HTERT RPE-1 (cell line): ENCODE data around the gene GGA3.
"Not testable (repeated sequence)": the region's sequence is repeated elsewhere in the genome, so short reads cannot be mapped to it uniquely, and the experiment has no call there.

ENCODE experiments used
- in situ Hi-C: fragments of 300-500 bp; cut with MboI; formaldehyde crosslinking; loops from 4 replicates; pipeline ENCODE4 v1.14.3; 2020; ENCODE audit warnings: low sequenced_read_pairs

The GGA3 gene

DNA sequence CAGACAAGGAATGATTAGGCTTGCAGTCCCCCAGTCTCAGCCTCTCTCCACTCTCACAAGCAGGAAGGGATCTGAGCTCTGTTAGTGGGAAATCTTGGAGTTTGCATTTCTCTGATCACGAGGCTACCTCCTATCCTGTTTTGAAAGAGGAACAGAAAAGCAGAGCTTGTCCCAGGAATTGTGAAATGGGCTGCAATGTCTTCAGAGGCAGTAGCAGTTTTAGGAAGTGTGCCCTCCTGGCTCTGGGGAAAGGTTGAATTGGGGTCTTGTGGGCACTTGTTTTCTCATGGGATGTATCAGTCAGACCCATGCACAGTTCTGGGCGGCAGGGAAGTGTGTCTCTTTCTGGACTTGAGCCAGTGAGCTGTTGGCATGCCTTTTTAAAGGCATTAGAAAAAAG is 33.1 kb downstream of the GGA3 start:
- in situ Hi-C loops = no loop called here

DNA sequence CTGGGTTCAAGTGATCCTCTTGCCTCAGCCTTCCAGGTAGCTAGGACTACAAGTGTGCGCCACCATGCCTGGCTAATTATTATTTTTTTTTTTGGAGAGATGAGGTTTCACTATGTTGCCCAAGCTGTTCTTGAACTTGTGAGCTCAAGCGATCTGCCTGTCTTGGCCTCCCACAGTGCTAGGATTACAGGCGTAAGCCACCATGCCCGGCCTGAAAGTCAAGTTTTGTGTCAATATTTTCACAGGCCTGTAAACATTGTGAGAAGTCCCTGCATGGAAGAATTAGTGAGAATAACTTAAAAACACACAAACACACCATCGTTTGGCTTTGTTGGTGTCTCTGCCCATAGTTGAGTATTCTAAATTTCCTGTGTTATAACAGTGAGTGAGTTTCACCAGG is 33.7 kb downstream of the GGA3 start:
- in situ Hi-C loops = no loop called here

DNA sequence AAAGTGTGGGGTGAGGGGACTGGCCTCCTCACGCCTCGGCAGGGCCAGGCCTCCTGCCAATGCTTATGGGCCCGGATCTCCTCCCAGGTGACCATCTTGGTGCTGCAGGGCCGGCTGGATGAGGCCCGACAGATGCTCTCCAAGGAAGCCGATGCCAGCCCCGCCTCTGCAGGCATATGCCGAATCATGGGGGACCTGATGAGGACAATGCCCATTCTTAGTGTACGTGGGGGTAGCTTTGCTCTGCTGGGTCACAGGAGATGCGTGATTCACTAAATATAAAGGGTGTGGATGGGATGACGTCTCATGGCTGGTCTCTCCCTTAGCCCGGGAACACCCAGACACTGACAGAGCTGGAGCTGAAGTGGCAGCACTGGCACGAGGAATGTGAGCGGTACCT is 36.4 kb downstream of the GGA3 start:
- in situ Hi-C loops = no loop called here

DNA sequence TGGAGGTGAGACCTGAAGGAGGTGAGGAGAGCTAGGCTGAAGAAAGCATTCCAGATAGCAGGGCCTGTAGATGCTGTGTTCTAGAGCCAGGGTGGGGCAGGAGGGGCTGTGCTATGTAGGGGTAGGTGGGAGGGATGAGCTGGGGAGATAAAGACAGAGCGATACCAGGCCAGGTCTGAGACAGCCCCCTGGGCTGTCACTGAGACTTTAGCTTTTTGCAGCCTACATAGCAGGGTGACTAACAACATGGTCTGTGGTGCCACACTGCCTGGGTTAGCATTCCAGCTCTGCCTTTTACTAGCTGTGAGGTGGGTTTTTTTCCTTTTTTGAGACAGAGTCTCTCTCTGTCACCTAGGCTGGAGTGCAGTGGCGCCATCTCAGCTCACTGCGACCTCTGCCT is 41.6 kb downstream of the GGA3 start:
- in situ Hi-C loops = no loop called here

DNA sequence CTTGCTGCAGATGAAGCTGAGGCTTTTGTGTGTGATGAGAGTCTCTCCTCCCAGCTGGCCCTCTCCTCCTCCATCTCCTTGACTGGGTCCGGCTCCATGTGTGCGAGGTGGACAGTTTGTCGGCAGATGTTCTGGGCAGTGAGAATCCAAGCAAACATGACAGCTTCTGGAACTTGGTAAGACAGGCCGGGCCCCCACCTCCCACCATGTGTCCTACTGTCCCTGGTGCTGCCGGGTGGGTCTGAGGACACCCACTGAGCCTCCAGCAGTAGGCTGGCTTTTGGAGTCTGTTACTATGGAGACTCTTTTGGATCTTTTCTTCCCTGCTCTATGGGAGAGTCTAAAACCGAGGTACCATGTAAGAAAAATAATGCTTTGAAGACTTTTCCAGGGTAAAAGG is 43.3 kb downstream of the GGA3 start:
- in situ Hi-C loops = no loop called here

DNA sequence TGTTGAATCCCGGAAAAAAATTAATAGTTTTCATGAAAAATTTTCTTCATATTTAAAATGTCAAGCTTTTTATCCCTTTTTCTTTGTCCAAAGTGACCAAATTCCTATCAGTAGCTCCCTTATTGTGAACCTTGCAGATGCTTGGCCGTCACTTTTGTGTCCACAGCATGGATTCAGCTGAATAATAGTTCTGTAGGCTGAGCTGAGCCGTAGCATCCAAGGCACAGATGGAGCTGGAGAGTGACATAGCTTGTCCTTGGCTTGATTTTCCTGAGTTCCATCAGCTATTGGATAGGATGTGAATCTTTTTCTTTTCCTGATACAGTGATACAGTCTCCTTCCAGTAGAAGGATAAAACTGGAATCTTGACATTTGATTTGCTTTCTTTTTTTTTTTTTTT is 52.3 kb downstream of the GGA3 start:
- in situ Hi-C loops = no loop called here

DNA sequence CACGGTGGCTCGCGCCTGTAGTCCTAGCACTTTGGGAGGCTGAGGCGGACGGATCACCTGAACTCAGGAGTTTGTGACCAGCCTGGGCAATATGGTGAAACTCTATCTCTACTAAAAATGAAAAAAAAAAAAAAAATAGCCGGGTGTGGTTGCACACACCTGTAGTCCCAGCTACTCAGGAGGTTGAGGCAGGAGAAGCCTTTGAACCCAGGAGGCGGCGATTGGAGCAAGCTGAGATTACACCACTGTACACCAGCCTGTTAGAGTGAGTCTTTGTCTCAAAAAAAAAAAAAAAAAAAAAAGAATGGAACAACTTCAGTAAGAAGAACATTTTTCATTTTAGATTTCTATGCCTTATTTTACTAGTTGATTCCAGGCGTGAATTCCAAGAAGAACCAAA is 53.2 kb downstream of the GGA3 start:
- in situ Hi-C loops = no loop called here

DNA sequence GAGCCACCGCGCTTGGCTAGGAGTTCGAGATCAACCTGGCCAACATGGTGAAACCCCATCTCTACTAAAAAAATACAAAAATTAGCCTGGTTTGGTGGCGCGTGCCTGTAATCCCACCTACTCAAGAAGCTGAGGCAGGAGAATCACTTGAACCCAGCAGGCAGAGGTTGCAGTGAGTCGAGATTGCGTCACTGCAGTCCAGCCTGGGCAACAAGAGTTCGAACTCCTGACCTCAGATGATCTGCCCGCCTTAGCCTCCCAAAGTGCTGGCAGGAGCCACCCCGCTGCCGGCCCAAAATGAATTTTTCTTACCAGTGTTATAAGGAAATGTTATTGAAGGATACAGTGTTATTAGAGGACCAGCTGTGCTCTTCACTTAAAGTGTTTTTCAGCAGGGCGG is 53.6 kb downstream of the GGA3 start:
- in situ Hi-C loops = no loop called here

DNA sequence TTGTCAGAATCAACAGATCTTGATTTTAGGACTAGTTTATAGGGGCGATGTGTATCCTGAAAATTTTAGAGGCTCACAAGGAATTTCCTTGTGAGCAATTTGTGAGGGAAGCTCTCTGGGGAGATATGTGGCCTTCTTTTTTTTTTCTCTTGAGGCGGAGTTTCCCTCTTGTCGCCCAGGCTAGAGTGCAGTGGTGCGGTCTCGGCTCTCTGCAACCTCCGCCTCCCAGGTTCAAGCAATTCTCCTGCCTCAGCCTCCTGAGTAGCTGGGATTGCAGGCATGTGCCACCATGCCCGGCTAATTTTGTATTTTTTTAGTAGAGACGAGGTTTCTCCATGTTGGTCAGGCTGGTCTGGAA is 54.4 kb downstream of the GGA3 start:
- in situ Hi-C loops = not testable (repeated sequence)

DNA sequence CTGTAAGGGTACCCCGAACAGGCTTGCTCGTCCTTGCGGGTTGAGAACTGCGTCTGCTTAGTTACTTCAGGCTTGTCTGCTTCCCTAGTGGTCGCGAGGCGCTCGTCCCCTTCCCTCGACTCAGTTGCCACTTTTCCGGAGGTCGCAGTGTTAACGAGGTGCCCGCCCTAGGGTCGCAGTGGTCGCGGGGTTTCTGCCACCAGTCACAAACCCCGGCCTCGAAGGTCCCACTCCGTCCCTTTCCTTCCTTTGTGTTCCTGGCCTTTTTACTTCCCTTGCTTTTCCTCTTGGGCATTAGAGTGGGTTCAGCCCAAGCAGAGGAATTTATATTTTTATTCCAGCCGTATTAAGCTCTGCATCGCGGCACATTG is 55.6 kb downstream of the GGA3 start:
- in situ Hi-C loops = no loop called here

DNA sequence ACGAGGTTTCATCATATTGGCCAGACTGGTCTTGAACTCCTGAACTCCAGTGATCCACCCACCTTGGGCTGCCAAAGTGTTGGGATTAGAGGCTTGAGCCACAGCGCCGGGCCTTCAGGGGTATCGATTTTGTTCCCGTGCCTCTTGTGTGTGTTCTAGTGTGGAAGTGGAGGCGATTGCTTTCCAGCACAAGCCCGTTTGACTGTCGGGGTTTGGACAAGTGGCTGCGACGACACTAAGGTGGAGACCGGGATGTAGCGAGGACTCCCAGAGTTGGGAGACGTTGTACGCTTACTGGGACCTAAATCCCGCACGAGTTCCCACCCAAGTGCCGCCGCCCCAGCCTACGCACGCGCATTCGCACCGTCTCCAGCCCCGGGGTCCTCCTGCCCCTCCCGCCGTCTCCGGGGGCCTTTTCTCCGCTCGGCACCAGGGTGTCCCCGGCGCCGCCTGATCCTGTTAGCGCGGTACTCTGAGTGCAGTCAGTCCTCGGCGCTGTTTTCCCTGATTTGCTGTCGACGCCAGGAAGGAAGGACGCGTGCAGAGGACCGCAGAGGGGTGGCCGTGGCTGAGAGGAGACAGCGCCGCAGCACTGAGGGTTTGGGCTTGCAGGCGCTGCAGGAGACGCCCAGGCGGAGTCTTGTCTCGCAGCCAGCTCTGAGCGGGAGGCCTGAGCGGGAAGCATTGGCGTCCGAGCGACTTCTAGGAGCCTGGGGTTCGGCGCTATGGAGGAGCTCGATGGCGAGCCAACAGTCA is 56.2 kb downstream of the GGA3 start, which contains the start of gene NUP85:
TSS of gene NUP85 (plus strand) at position 643 of the 756 bp plus-strand sequence. CDS start at position 726, 83 bp downstream.
- in situ Hi-C loops = no loop called here

DNA sequence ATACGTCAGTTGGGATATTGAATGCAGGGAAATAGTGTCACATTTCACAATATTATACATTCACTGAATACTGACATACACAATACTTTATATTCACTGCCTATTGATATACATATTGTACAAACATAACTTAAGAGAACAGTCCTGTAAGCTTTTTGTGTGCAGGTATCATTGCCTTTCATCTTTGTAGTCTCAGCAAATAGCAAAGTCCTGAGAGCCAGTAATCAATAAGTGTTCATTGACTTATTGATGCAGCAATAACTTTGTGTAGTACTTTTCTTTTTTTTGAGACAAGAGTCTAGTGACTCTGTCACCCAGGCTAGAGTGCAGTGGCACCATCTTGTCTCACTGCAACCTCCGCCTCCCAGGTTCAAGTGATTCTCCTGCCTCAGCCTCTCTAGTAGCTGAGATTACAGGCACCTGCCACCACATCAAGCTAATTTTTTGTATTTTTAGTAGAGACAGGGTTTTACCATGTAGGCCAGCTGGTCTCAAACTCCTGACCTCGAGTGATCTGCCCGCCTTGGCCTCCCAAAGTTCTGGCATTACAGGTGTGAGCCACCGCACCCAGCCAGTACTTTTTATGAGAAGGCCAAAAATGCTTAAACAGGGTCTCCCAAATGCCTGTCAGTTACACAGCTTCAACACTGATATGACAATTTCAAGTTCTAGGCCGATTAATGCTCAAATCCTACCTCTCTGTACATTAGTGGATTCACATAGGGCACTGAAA is 61.4 kb downstream of the GGA3 start:
- in situ Hi-C loops = no loop called here

DNA sequence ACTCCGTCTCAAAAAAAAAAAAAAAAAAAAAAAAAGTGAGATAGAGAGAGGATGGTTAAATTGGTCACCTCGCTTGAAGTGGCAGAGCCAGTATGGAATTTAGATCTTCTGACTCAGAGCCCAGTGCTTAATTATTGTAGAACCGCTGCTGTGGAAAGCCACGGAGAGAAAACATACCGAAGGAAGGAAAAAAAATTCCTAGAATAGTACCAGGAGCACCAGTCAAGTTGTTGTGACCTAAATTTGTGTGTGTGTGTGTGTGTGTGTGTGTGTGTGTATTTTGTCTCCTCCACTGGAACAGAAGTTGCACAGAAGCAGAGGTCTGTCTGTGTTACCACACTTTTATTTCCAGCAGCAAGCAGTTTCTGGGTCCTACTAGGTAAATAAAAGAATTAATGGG is 66.5 kb downstream of the GGA3 start:
- in situ Hi-C loops = no loop called here

DNA sequence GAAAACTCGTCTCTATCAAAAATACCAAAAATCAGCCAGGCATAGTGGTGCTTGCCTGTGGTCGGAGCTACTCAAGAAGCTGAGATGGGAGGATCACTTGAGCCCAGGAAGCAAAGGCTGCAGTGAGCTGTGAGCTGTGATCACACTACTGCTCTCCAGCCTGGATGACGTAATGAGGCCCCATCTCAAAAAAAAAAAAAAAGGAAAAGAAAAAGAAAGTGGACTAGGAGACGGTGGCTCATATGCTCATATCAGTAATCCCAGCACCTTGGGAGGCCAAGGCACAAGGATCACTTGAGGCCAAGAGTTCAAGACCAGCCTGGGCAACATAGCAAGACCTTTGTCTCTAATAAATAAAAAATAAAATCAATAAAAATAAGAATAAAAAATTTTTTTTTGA is 69.8 kb downstream of the GGA3 start:
- in situ Hi-C loops = no loop called here

DNA sequence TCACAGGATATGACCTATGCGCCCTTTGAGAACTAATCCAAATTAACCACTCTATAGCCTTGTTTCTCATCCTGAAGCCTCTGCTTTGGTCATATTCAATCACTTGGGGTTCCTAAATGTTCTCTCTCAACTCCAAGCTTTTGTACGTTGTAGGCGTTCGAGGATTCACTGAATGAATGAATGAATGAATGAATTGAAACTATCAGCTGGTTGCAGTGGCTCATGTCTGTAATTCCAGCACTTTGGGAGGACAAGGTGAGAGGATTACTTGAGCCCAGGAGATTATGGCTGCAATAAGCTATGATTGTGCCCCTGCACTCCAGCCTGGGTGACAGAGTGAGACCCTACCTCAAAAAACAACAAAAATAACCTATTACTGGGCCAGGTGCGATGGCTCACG is 72.8 kb downstream of the GGA3 start:
- in situ Hi-C loops = no loop called here
